ENCODE results near the gene OR5D14.

The OR5D14 gene

GRCh38 chr11:55838452-55838851 is 43.1 kb downstream of the OR5D14 start, which contains the start of gene OR5D16:
Gene OR5D16 (plus strand): TSS chr11:55838752. CDS start chr11:55838752, 0 bp downstream.
- Histone ChIP-seq H4K20me1 (ENCODE audit: insufficient read depth) (no peaks in the 10 kb centered on the region), H3K36me3 (ENCODE audit: insufficient read depth) (no peaks in the 10 kb centered on the region), H3K27me3 (ENCODE audit: insufficient read depth, low read depth) (no peaks in the 10 kb centered on the region), H3K27ac (no peak within 1 kb of the TSS), H3K4me2 (no peak within 1 kb of the TSS), H3K9ac (no peak within 1 kb of the TSS), H3K4me1 (ENCODE audit: low read depth, poor library complexity, severe bottlenecking) (no peaks in the 10 kb centered on the region), H3K4me3 (IDR thresholded peaks at IDR 0.05; ENCODE audit: insufficient read depth, low read depth, low read length) (no peak within 1 kb of the TSS), H2AFZ (ENCODE audit: low read depth) (no peak within 1 kb of the TSS), H3K79me2 (ENCODE audit: insufficient read depth, low read depth) (no peaks in the 10 kb centered on the region)
- TF ChIP-seq CTCF (conservative IDR thresholded peaks at IDR 0.05; ENCODE audit: low read depth, low read length) = no peak
